Hepatocyte (in vitro differentiated cells): ENCODE results near the gene OR6C6. TPM values are rescaled to one million over a fixed set of nuclear protein-coding genes. Genes with fewer than 3 reads are reported as not detected.
"Not testable (repeated sequence)": the region's sequence is repeated elsewhere in the genome, so short reads cannot be mapped to it uniquely, and the experiment has no call there.

Experiments
- DNase-seq: peaks from one replicate; pipeline ENCODE4 v3.0.0-alpha.2; 2016; ENCODE audit warnings: low spot score
- H2AFZ ChIP-seq: fragments of 200-600 bp; sonication (generic); 2 replicates; pipeline ENCODE4 v1.6.0; 2016; ENCODE audit warnings: antibody characterized with exemption, mild to moderate bottlenecking
- H3K27ac ChIP-seq: fragments of 200-600 bp; sonication (generic); 2 replicates; pipeline ENCODE4 v1.5.1; 2016; ENCODE audit warnings: mild to moderate bottlenecking
- H3K27me3 ChIP-seq: fragments of 200-600 bp; sonication (generic); 2 replicates; pipeline ENCODE4 v1.6.1; 2016
- H3K36me3 ChIP-seq: fragments of 200-600 bp; sonication (generic); replicated peaks from 2 replicates; pipeline ENCODE4 v1.5.1; 2016; ENCODE audit warnings: low read depth; ENCODE audit not compliant: insufficient read depth
- H3K4me1 ChIP-seq: fragments of 200-600 bp; sonication (generic); 2 replicates; pipeline ENCODE4 v1.5.1; 2016; ENCODE audit warnings: mild to moderate bottlenecking, moderate library complexity; ENCODE audit not compliant: insufficient read depth
- H3K4me2 ChIP-seq: fragments of 200-600 bp; sonication (generic); 2 replicates; pipeline ENCODE4 v1.6.0; 2016
- H3K4me3 ChIP-seq: fragments of 200-600 bp; sonication (generic); 2 replicates; pipeline ENCODE4 v1.5.1; 2016; ENCODE audit warnings: mild to moderate bottlenecking
- H3K79me2 ChIP-seq: fragments of 200-600 bp; sonication (generic); 2 replicates; pipeline ENCODE4 v1.6.0; 2017; ENCODE audit warnings: mild to moderate bottlenecking
- H3K9me2 ChIP-seq: fragments of 200-600 bp; sonication (generic); replicated peaks from 2 replicates; pipeline ENCODE4 v1.6.0; 2017; ENCODE audit warnings: mild to moderate bottlenecking; ENCODE audit not compliant: insufficient read depth
- H3K9me3 ChIP-seq: fragments of 200-600 bp; sonication (generic); 2 replicates; pipeline ENCODE4 v1.5.1; 2016; ENCODE audit warnings: low read depth, mild to moderate bottlenecking
- H4K20me1 ChIP-seq: fragments of 200-600 bp; sonication (generic); 2 replicates; pipeline ENCODE4 v1.6.0; 2016; ENCODE audit warnings: mild to moderate bottlenecking; ENCODE audit not compliant: insufficient read depth, poor library complexity, severe bottlenecking
- CTCF ChIP-seq: fragments of 200-600 bp; sonication (generic); IDR thresholded peaks from 2 replicates; pipeline ENCODE4 v1.5.1; 2016; ENCODE audit warnings: antibody characterized with exemption, mild to moderate bottlenecking; ENCODE audit not compliant: poor library complexity
- EZH2 ChIP-seq: fragments of 200-600 bp; sonication (generic); IDR thresholded peaks from 2 replicates; pipeline ENCODE4 v1.6.1; 2016; ENCODE audit warnings: antibody characterized with exemption, mild to moderate bottlenecking, borderline replicate concordance
- EZH2phosphoT487 ChIP-seq: fragments of 200-600 bp; sonication (generic); IDR thresholded peaks from one replicate; pipeline ENCODE4 v1.6.1; 2018; ENCODE audit warnings: antibody characterized with exemption, mild to moderate bottlenecking, low read depth, moderate library complexity; ENCODE audit not compliant: unreplicated experiment, severe bottlenecking
- WGBS: methylation state at CpG from one replicate; pipeline ENCODE4 v1.1.6; 2016; ENCODE audit warnings: low lambda C conversion rate; ENCODE audit errors: missing lambda C conversion rate; 5-methylcytosine and 5-hydroxymethylcytosine counted together
- polyA plus RNA-seq: library from polyadenylated mRNA; unstranded; fragments of >200 nt; fragmentation: Nextera tagmentation; extraction: Ambion mirVana; gene quantifications from 2 replicates; pipeline ENCODE4 v1.2.1, GENCODE V29; 2016
- total RNA-seq: library from RNA; depleted of rRNA; stranded (reverse); fragments of >200 nt; gene quantifications from 2 replicates; pipeline ENCODE4 v1.2.3, GENCODE V29; 2014

OR6C6 gene
- total RNA-seq (not detected in 2 replicates), polyA plus RNA-seq (not detected in 2 replicates)

- no peaks in the 10 kb centered on the region for H3K9me2 ChIP-seq
- no peak within 1 kb of the TSS for H3K4me3 ChIP-seq
- H4K20me1 ChIP-seq: no peaks in the 10 kb centered on the region
- no peak within 1 kb of the TSS for H3K4me2 ChIP-seq
- no peaks in the 10 kb centered on the region for H3K79me2 ChIP-seq
- no peak within 1 kb of the TSS for H3K27ac ChIP-seq
- TF ChIP-seq CTCF (no peak), EZH2phosphoT487 (no peak), EZH2 (no peak)
- WGBS: 81% methylated on average over 2 of the region's 2 CpGs
- no peak within 1 kb of the TSS for H2AFZ ChIP-seq
- H3K4me1 ChIP-seq: no peaks in the 10 kb centered on the region
- no peaks in the 10 kb centered on the region for H3K27me3 ChIP-seq
- no peaks in the 10 kb centered on the region for H3K9me3 ChIP-seq
- no peak for DNase-seq
- H3K36me3 ChIP-seq: no peaks in the 10 kb centered on the region
Observed at GRCh38 chr12:55296469-55296868, at the start of gene OR6C6. Gene OR6C6 (minus strand): TSS chr12:55296569. CDS start chr12:55295232, 1,337 bp downstream.

GRCh38 chr12:55336002-55336401, 39.6 kb upstream of the OR6C6 start:
- no peaks in the 10 kb centered on the region for H3K27me3 ChIP-seq
- H3K4me1 ChIP-seq: no peaks in the 10 kb centered on the region
- H2AFZ ChIP-seq: no peak overlapping the region
- H3K36me3 ChIP-seq: no peaks in the 10 kb centered on the region
- DNase-seq: no peak
- no peaks in the 10 kb centered on the region for H3K9me2 ChIP-seq
- no peaks in the 10 kb centered on the region for H3K9me3 ChIP-seq
- no peak overlapping the region for H3K4me3 ChIP-seq
- H3K79me2 ChIP-seq: no peaks in the 10 kb centered on the region
- H3K27ac ChIP-seq: no peak overlapping the region
- no peak for TF ChIP-seq EZH2phosphoT487
- no peak for TF ChIP-seq CTCF
- TF ChIP-seq EZH2: no peak
- H4K20me1 ChIP-seq: no peaks in the 10 kb centered on the region
- 93% methylated on average over 10 of the region's 10 CpGs for WGBS
- H3K4me2 ChIP-seq: no peak overlapping the region

GRCh38 chr12:55330446-55330845, 34.1 kb upstream of the OR6C6 start, which contains the start of gene OR6C3:
Gene OR6C3 (plus strand): TSS chr12:55330746. CDS start chr12:55331701, 955 bp downstream.
- Histone ChIP-seq H3K4me1 (no peaks in the 10 kb centered on the region), H3K27ac (no peak within 1 kb of the TSS), H4K20me1 (no peaks in the 10 kb centered on the region), H2AFZ (no peak within 1 kb of the TSS), H3K27me3 (no peaks in the 10 kb centered on the region), H3K79me2 (no peaks in the 10 kb centered on the region), H3K36me3 (no peaks in the 10 kb centered on the region), H3K9me2 (no peaks in the 10 kb centered on the region), H3K4me3 (no peak within 1 kb of the TSS), H3K9me3 (no peaks in the 10 kb centered on the region), H3K4me2 (no peak within 1 kb of the TSS)
- 85% methylated on average over 1 of the region's 1 CpG for WGBS
- TF ChIP-seq EZH2 (no peak), CTCF (no peak), EZH2phosphoT487 (no peak)
- DNase-seq: no peak

GRCh38 chr12:55325801-55326200, 29.4 kb upstream of the OR6C6 start:
- not testable (repeated sequence) for H3K27me3 ChIP-seq, H3K4me1 ChIP-seq, H3K36me3 ChIP-seq, H3K27ac ChIP-seq, H2AFZ ChIP-seq, H3K4me3 ChIP-seq, H3K4me2 ChIP-seq, H3K79me2 ChIP-seq, H3K9me3 ChIP-seq, DNase-seq, H4K20me1 ChIP-seq, H3K9me2 ChIP-seq
- 95% methylated on average over 6 of the region's 6 CpGs for WGBS
